Calu3 (cell line): ENCODE results near the gene MITD1. TPM values are rescaled to one million over a fixed set of nuclear protein-coding genes. Genes with fewer than 3 reads are reported as not detected.
A peak's percentile ranks its signal among the peaks of the same experiment; 100 is the strongest.

Source experiments
- BruUV-seq: library from RNA; stranded (reverse); fragments of 400-500 nt; replicated peaks from 2 replicates; lab custom pipeline; 2021; lab: Mats Ljungman, UMichigan
- CTCF ChIA-PET: fragments of 300-600 bp; sonication (Branson Sonifier 250); formaldehyde crosslinking; loops from one replicate; lab custom pipeline; 2022; ENCODE audit warnings: antibody characterized with exemption; lab: Charles Lee
- DNase-seq: peaks from one replicate; pipeline ENCODE4 v3.0.0; 2022
- H3K27ac Mint-ChIP-seq: one replicate; pipeline ENCODE4 v1.8.0; 2022; ENCODE audit warnings: mixed read lengths; ENCODE audit not compliant: unreplicated experiment
- H3K27me3 Mint-ChIP-seq: one replicate; pipeline ENCODE4 v1.8.0; 2022; ENCODE audit warnings: mixed read lengths; ENCODE audit not compliant: unreplicated experiment
- H3K36me3 Mint-ChIP-seq: one replicate; pipeline ENCODE4 v1.8.0; 2022; ENCODE audit warnings: mild to moderate bottlenecking, moderate library complexity, mixed read lengths; ENCODE audit not compliant: insufficient read depth, unreplicated experiment
- H3K4me1 Mint-ChIP-seq: one replicate; pipeline ENCODE4 v1.8.0; 2022; ENCODE audit warnings: mild to moderate bottlenecking, low read depth, mixed read lengths; ENCODE audit not compliant: unreplicated experiment
- H3K4me3 Mint-ChIP-seq: one replicate; pipeline ENCODE4 v1.8.0; 2022; ENCODE audit warnings: mild to moderate bottlenecking, low read depth, moderate library complexity, mixed read lengths; ENCODE audit not compliant: unreplicated experiment
- H3K9me3 Mint-ChIP-seq: one replicate; pipeline ENCODE4 v1.8.0; 2022; ENCODE audit warnings: low read depth, mixed read lengths; ENCODE audit not compliant: unreplicated experiment
- intact Hi-C: fragments of 100-400 bp; cut with micrococcal nuclease; formaldehyde crosslinking; loops from one replicate; pipeline ENCODE4 v1.10.0; 2022; ENCODE audit not compliant: unreplicated experiment
- total RNA-seq: library from RNA; stranded (reverse); gene quantifications from 2 replicates; pipeline ENCODE4 v1.2.3, GENCODE V29; 2022
- TF ChIP-seq, protein P1 (sequence below): fragments of 200-600 bp; IDR thresholded peaks from one replicate; pipeline ENCODE4 v1.8.0; 2022; ENCODE audit warnings: antibody characterized with exemption; ENCODE audit not compliant: unreplicated experiment

The MITD1 gene
- total RNA-seq, 1 experiment from 2014 or later = 29.9 TPM

DNA sequence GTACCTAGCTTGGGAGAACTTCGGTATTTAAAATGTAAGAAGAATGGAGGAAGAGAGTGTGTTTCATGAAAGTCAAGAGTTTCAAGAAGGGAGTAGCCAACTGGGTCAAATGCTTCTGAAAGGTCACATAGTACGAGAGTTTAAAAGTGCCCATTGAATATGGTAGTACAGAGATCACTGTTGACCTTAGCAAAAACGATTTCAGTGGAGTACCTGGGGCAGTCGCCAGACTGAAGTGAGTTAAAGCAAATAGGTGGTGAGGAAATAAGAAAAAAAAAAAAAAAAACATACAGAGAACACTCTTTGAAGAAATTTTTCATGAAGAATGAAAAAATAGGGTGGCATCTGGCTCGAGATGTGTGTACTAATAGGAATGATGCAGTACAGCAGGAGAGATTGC is 14.6 kb downstream of the MITD1 start:
- DNase-seq = no peak
- H3K36me3 Mint-ChIP-seq = peaks cover 13% of the 10 kb centered on the region
- H3K27me3 Mint-ChIP-seq = no peaks in the 10 kb centered on the region
- no peaks in the 10 kb centered on the region for H3K4me1 Mint-ChIP-seq
- no peak overlapping the region for H3K27ac Mint-ChIP-seq
- CTCF ChIA-PET = no interaction called here
- no peak overlapping the region for H3K4me3 Mint-ChIP-seq
- BruUV-seq = no TSS peak
- TF ChIP-seq, protein P1, sequence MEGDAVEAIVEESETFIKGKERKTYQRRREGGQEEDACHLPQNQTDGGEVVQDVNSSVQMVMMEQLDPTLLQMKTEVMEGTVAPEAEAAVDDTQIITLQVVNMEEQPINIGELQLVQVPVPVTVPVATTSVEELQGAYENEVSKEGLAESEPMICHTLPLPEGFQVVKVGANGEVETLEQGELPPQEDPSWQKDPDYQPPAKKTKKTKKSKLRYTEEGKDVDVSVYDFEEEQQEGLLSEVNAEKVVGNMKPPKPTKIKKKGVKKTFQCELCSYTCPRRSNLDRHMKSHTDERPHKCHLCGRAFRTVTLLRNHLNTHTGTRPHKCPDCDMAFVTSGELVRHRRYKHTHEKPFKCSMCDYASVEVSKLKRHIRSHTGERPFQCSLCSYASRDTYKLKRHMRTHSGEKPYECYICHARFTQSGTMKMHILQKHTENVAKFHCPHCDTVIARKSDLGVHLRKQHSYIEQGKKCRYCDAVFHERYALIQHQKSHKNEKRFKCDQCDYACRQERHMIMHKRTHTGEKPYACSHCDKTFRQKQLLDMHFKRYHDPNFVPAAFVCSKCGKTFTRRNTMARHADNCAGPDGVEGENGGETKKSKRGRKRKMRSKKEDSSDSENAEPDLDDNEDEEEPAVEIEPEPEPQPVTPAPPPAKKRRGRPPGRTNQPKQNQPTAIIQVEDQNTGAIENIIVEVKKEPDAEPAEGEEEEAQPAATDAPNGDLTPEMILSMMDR = no peak
- H3K9me3 Mint-ChIP-seq = no peaks in the 10 kb centered on the region
- intact Hi-C loops = no loop called here

DNA sequence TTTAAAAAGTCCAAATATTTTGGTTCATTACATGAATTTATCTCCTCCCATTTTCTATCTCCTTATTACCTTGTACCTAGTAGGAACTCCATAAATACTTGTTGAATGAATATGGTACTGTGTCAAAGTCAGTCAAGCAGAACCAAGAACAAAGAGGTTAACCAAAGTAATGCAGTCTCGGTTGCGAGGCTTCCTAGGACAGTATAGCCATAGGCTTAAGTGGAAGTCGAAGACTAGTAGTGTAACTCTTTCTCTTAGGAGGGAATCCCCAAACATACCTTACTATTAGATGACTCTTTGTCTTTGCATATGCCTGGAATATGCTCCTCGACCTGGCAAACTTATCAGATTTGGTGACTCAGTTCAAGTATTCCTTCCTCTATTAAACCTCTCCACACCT is 21.3 kb downstream of the MITD1 start:
- CTCF ChIA-PET = no interaction called here
- Mint-ChIP-seq H3K4me1 (peaks cover 7% of the 10 kb centered on the region), H3K27ac (peak overlapping the region; percentile 11), H3K9me3 (no peaks in the 10 kb centered on the region), H3K36me3 (peaks cover 24% of the 10 kb centered on the region), H3K27me3 (no peaks in the 10 kb centered on the region), H3K4me3 (no peak overlapping the region)
- no TSS peak for BruUV-seq
- no peak for DNase-seq
- TF ChIP-seq, protein P1 = no peak
- intact Hi-C loops = no loop called here

- Mint-ChIP-seq H3K4me1 (peaks cover 7% of the 10 kb centered on the region), H3K27ac (no peak overlapping the region), H3K4me3 (no peak overlapping the region), H3K36me3 (peaks cover 24% of the 10 kb centered on the region), H3K27me3 (no peaks in the 10 kb centered on the region), H3K9me3 (no peaks in the 10 kb centered on the region)
- intact Hi-C loops = no loop called here
- TF ChIP-seq, protein P1 = no peak
- no TSS peak for BruUV-seq
- DNase-seq = no peak
- CTCF ChIA-PET = interaction anchor here (1.8 kb wide), 1 partner anchor 17 kb away, joined by 6 read pairs; the partner anchor contains the start of gene C2orf15
Observed at GRCh38 chr2:99158599-99158998, 22.3 kb downstream of the MITD1 start.

GRCh38 chr2:99156891-99157290 is 24.0 kb downstream of the MITD1 start:
- DNase-seq = no peak
- Mint-ChIP-seq H3K4me1 (peaks cover 7% of the 10 kb centered on the region), H3K4me3 (no peak overlapping the region), H3K27ac (no peak overlapping the region), H3K27me3 (no peaks in the 10 kb centered on the region), H3K36me3 (peaks cover 22% of the 10 kb centered on the region), H3K9me3 (no peaks in the 10 kb centered on the region)
- TF ChIP-seq, protein P1 = no peak
- intact Hi-C loops = no loop called here
- BruUV-seq = no TSS peak
- CTCF ChIA-PET = interaction anchor here (1.8 kb wide), 1 partner anchor 16 kb away, joined by 6 read pairs; the partner anchor contains the start of gene C2orf15
